ENCODE data around the gene SPAM1. TPM values are rescaled to one million over a fixed set of nuclear protein-coding genes. Genes with fewer than 3 reads are reported as not detected.
A peak's percentile ranks its signal among the peaks of the same experiment; 100 is the strongest.
"Not testable (repeated sequence)": the region's sequence is repeated elsewhere in the genome, so short reads cannot be mapped to it uniquely, and the experiment has no call there.

SPAM1 gene
- total RNA-seq, 1 experiment from 2014 or later: not detected

DNA sequence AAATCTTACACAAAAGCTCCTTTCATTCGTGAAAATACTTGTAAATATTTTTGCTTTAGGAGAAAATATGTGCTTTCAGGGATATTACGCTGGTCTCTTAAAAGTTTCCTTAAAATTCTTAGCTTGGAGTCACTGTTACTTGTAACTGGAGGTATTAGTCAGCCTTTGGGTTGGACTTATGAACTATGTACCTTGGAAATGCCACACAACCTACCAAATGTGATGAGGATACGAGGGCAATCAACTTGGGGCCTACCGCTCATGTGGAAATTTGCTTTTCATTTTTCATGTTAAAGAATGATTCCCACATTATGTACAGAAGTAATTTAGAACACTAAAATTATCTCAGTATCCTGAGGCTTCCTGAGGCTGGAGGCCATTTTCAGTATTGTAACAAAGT, 23.1 kb downstream of the SPAM1 start:
- DNase-seq (ENCODE audit: low read depth): no peak

DNA sequence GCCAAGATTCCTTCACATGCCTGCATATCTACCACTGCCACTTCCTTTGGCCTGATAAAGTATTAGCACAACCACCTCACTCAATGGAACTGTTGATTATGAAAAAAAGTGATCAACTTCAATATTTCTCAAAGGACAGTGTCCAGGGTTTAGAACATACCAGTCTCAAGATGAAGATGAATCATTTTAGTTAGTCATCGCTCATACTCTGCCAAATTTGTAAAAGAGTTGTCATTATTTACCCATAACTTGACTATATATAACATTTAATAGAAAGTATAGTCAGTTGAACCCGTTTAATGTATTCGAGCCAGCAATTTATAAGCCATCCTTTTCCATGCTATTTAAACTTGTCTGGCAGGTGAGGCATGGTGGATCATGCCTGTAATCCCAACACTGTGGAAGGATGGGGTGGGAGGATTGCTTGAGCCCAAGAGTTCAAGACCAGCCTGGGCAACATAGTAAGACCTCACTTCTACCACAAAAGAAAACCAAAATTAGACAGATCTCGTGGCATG, 33.2 kb downstream of the SPAM1 start:
- no peak for DNase-seq (ENCODE audit: low read depth)

DNA sequence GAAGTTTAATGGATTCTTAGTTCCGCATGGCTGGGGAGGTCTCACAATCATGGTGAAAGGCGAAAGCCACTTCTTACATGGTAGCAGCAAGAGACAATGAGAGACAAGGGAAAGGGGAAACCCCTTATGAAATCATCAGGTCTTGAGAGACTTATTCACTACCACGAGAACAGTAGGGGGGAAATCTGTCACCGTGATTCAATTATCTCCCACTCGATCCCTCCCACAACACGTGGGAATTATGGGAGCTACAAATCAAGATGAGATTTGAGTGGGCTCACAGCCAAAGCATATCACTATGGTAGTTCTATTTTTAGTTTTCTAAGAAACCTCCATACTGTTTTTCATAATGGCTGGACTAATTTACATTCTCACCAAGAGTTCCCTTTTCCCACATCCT, 36.7 kb downstream of the SPAM1 start:
- DNase-seq (ENCODE audit: low read depth): peak; percentile 45

GRCh38 chr7:123966936-123967335, 41.9 kb downstream of the SPAM1 start:
- DNase-seq (ENCODE audit: low read depth): no peak

GRCh38 chr7:123972045-123972444, 47.0 kb downstream of the SPAM1 start:
- DNase-seq (ENCODE audit: low read depth): no peak

DNA sequence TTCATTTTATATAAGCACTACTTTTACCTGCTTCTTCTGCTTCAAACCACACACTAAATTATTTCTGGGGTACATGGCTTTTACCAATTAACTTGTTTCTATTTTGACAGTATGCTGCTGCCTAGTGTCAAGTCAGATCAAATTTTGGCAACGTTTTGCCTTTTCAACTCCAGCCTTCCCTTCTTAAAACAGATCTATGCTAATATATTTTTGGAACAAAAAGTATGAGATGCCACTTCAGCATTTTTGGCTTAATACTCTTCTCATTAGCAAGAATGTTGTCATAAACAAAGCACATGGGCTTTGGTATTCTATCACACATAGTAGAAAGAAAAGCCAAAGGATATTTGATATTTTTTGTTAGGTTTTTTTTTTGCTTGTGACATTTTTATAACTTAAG, 47.8 kb downstream of the SPAM1 start:
- no peak for DNase-seq (ENCODE audit: low read depth)

DNA sequence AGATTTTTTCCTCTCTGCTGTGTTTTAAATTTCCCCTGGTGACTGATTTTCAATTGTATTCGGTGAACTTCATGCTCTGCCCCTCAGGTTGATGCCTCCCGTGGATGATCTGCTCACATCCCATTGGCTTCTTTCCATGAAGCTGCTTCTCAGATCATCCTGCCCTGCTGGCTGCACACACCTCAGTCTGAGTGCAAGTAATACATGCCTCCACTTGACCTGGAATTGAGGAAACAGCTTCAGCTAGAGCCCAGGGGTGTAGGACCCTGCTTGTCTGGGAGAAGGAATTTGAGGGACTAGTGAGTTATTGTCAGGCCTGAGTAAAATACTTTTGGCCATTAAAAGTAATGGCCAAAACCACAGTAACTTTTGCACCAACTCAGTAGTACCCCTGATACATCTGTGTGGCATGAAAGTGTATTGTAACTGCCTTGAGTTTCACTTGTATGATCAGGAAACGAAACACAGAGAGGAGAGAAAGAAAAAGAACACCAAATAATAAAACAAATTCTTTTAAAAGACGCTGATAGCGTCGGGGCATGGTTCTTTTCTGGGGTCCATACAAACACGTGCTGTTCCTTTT, 49.4 kb downstream of the SPAM1 start:
- no peak for DNase-seq (ENCODE audit: low read depth)

- no peak for DNase-seq (ENCODE audit: low read depth)
These were observed 50.0 kb downstream of the SPAM1 start for GRCh38 chr7:123975084-123975483.

DNA sequence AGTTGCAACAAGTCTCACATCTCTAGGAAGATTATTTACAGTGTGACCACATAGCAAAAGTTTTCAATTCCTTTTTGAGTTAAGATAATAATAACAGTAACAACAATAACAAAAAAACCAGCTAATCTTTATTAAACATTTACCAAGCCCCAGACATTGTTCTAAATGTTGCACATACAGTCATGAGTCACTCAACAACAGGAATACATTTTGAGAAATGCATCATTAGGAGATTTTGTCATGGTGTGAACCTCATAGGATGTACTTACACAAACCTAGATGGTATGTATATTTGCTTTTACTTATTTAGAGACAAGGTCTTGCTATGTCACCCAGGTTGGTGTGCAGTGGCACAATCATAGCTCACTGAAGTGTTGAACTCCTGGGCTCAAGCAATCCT, 52.0 kb downstream of the SPAM1 start:
- no peak for DNase-seq (ENCODE audit: low read depth)

- DNase-seq (ENCODE audit: low read depth): peak; percentile 54
These were observed 54.8 kb downstream of the SPAM1 start for GRCh38 chr7:123979876-123980275.

GRCh38 chr7:123987445-123987844, 62.4 kb downstream of the SPAM1 start:
- DNase-seq (ENCODE audit: low read depth): no peak

DNA sequence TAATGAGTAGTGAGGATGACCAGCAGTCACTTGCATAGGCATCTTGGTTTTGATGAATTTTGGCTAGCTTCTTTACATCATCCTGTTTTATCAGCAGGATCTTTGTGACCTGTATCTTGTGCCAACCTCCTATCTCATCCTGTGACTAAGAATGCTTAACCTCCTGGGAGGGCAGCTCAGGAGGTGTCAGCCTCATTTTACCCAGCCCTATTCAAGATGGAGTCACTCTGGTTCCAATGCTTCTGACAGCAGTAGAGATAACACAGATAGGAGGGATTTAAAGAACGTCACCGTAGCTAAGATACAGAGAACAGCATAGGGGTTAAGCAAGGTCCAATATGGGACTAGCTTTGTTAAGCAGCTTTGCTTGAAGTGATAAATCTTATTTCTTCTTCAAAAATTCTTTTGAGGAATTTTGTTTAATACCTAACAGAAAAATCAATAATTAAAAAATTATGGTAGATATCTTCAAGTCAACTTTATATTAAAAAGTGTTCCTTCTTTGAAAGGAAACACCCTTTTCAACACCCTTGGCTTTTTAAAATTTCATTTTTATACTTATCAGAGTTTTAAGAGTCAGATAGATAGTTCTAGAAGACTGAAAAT, 68.0 kb downstream of the SPAM1 start:
- no peak for DNase-seq (ENCODE audit: low read depth)

DNA sequence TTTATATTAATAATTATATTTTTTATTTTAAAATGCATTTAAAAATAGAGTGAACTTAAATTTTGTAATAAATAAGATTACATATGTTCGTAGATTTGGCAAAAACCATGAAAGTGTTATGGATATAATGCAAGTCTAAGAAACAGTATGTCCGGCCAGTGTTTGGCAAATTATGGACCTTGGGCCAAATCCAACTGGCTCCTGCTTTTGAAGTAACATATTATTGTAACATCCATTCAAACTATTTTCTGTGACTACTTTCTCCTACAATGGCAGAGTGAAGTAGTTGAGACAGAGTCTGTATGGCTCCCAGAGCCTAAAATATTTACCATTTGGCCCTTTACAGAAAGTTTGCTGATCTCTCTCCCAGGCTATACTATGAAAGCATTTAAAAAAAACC, 69.0 kb downstream of the SPAM1 start:
- DNase-seq (ENCODE audit: low read depth): no peak

DNA sequence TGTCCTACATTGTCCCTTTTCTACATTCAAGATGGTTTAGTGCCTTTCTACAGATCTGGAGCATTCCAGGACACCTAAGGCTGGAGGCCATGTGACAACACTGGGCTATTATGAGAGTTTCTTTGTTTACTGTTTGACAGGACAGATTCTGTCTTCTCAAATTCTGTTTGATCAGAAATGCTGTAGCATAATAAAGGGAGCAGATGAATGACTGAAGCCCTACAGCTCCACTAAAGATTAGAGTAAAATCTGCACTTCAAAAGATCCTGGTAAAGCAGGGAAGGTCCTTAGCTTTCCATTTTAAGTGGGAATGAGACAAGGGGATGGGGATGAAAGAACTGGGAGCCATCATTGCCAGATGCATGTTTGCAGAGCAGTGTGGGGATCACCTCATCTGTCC, 69.4 kb downstream of the SPAM1 start:
- DNase-seq (ENCODE audit: low read depth): no peak

- no peak for DNase-seq (ENCODE audit: low read depth)
These were observed 70.7 kb downstream of the SPAM1 start for GRCh38 chr7:123995617-123996326.

- peak; percentile 24 for DNase-seq (ENCODE audit: low read depth)
These were observed 71.2 kb downstream of the SPAM1 start for GRCh38 chr7:123996327-123996625.

GRCh38 chr7:123998921-123999320, 73.9 kb downstream of the SPAM1 start:
- no peak for DNase-seq (ENCODE audit: low read depth)

DNA sequence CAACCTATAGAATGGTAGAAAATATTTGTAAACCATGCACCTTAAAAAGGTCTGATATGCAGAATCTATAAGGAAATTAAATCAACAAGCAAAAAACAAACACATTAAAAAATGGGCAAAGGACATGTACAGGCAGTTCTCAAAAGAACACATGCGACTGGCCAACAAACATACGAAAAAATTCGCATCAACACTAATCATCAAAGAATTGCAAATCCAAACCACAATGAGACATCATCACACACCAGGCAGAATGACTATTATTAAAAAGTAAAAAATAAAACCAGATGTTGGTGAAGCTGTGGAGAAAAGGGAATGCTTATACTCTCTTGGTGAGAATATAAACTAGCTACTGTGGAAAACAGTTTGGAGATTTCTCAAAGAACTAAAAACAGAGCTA, 74.7 kb downstream of the SPAM1 start:
- DNase-seq (ENCODE audit: low read depth): no peak

DNA sequence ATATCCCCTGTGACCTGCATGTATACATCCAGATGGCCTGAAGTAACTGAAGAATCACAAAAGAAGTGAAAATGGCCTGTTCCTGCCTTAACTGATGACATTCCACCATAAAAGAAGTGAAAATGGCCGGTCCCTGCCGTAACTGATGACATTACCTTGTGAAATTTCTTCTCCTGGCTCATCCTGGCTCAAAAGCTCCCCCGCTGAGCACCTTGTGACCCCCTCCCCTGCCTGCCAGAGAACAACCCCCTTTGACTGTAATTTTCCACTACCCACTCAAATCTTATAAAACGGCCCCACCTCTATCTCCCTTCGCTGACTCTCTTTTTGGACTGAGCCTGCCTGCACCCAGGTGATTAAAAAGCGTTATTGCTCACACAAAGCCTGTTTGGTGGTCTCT, 83.3 kb downstream of the SPAM1 start:
- not testable (repeated sequence) for DNase-seq (ENCODE audit: low read depth)

GRCh38 chr7:124009321-124009720, 84.3 kb downstream of the SPAM1 start:
- no peak for DNase-seq (ENCODE audit: low read depth)

All from Daoy (cell line).